Breast epithelium (tissue), 3 donors: ENCODE measurements around the gene DAPK1.

Source experiments
- POLR2A ChIP-seq: fragments of 450-650 bp; IDR thresholded peaks from one replicate; pipeline ENCODE4 v1.6.1; 2016; ENCODE audit warnings: antibody characterized with exemption, mild to moderate bottlenecking, moderate library complexity
- POLR2AphosphoS5 ChIP-seq, 3 donors: sonication (generic); formaldehyde crosslinking; IDR thresholded peaks; one replicate each; pipeline ENCODE4 v1.6.1; 2017; ENCODE audit warnings: antibody characterized with exemption in 3 of 3
- TF ChIP-seq, protein P1 (sequence below), 3 donors: fragments of 450-650 bp; IDR thresholded peaks; one replicate each; pipeline ENCODE4 v1.5.1; 2016 to 2017; ENCODE audit warnings: antibody characterized with exemption in 3 of 3, mild to moderate bottlenecking in 3 of 3, moderate library complexity in 3 of 3

DNA sequence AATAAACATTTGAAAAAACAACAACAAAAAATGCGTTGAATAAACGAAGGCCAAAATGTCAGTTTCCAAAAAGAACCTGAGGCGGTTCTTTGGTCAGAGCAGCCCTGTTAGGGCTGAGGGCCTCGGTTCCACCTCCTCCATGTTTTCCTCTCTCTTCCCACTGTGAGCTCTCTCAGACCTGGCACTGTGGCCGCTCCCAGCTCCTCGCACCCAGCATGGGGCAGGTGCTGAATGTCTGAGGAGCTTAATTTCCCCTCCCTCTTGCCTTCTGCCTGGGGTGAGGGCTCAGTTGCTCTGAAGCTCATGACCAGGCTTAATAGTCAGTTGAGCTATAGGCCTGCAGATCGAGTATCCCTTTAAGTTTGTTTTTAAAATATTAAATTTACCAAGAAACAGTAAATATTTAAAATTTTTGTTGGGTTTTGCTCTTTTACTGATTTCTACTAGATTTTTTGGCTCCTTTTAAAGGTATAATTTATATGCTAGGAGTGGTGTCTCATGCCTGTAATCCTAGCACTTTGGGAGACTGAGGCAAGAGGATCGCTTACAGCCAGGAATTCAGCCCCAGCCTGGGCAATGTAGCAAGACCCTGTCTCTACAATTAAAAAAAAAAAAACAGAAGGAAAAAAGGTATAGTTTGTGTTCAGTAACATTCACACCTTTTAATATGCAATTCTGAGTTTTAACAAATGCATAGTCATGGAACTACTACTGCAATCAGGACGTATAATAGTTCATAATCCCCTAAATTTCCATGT lies 28.1 kb downstream of the DAPK1 start:
- TF ChIP-seq, protein P1, sequence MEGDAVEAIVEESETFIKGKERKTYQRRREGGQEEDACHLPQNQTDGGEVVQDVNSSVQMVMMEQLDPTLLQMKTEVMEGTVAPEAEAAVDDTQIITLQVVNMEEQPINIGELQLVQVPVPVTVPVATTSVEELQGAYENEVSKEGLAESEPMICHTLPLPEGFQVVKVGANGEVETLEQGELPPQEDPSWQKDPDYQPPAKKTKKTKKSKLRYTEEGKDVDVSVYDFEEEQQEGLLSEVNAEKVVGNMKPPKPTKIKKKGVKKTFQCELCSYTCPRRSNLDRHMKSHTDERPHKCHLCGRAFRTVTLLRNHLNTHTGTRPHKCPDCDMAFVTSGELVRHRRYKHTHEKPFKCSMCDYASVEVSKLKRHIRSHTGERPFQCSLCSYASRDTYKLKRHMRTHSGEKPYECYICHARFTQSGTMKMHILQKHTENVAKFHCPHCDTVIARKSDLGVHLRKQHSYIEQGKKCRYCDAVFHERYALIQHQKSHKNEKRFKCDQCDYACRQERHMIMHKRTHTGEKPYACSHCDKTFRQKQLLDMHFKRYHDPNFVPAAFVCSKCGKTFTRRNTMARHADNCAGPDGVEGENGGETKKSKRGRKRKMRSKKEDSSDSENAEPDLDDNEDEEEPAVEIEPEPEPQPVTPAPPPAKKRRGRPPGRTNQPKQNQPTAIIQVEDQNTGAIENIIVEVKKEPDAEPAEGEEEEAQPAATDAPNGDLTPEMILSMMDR (IDR thresholded peaks at IDR 0.05): no peak
- TF ChIP-seq POLR2A: no peak
- TF ChIP-seq POLR2AphosphoS5 (IDR thresholded peaks at IDR 0.05): no peak
